SU-DHL-6 (cell line): ENCODE results near the gene ZMAT3.

Experiments
- H2AFZ ChIP-seq: fragments of 200-600 bp; sonication (generic); 2 replicates; pipeline ENCODE4 v1.6.1; 2014; ENCODE audit warnings: low read depth, mild to moderate bottlenecking, moderate library complexity, mixed read lengths, antibody characterized with exemption, low read length; ENCODE audit not compliant: severe bottlenecking
- H3F3A ChIP-seq: fragments of 200-600 bp; shearing (Covaris generic); 2 replicates; pipeline ENCODE4 v1.6.0; 2016; ENCODE audit warnings: antibody characterized with exemption, mild to moderate bottlenecking; ENCODE audit not compliant: insufficient read depth
- H3K27ac ChIP-seq: fragments of 200-600 bp; sonication (generic); 2 replicates; pipeline ENCODE4 v1.5.1; 2016; ENCODE audit warnings: low read depth, mild to moderate bottlenecking, low read length, moderate library complexity, mixed read lengths
- H3K27me3 ChIP-seq: fragments of 200-600 bp; sonication (generic), shearing (Covaris generic); 2 replicates; pipeline ENCODE4 v1.6.0; 2014; ENCODE audit warnings: mild to moderate bottlenecking, low read length
- H3K36me3 ChIP-seq: fragments of 200-600 bp; sonication (generic); 2 replicates; pipeline ENCODE4 v1.6.1; 2014; ENCODE audit warnings: mild to moderate bottlenecking, low read length, mixed read lengths
- H3K4me2 ChIP-seq: fragments of 300-600, 200-600 bp; shearing (Covaris generic), sonication (generic); 2 replicates; pipeline ENCODE4 v1.6.0; 2014; ENCODE audit warnings: low read length, low read depth, mild to moderate bottlenecking; ENCODE audit not compliant: poor library complexity, severe bottlenecking
- H3K4me3 ChIP-seq: fragments of 200-600 bp; sonication (generic); 2 replicates; pipeline ENCODE4 v1.5.1; 2014; ENCODE audit warnings: antibody characterized with exemption, low read length, mild to moderate bottlenecking, mixed read lengths; ENCODE audit not compliant: insufficient read depth, poor library complexity, severe bottlenecking
- H3K79me2 ChIP-seq: fragments of 200-600 bp; sonication (generic); 2 replicates; pipeline ENCODE4 v1.6.1; 2014; ENCODE audit warnings: mild to moderate bottlenecking, low read length, moderate library complexity; ENCODE audit not compliant: insufficient read depth
- H3K9ac ChIP-seq: fragments of 200-600 bp; sonication (generic); 2 replicates; pipeline ENCODE4 v1.7.0; 2014; ENCODE audit warnings: mild to moderate bottlenecking, low read length
- H3K9me2 ChIP-seq: fragments of 200-600 bp; sonication (generic); replicated peaks from 2 replicates; pipeline ENCODE4 v1.6.1; 2014; ENCODE audit warnings: low read length; ENCODE audit not compliant: insufficient read depth
- H3K9me3 ChIP-seq: fragments of 200-600 bp; sonication (generic); 2 replicates; pipeline ENCODE4 v1.6.1; 2014; ENCODE audit warnings: low read length, mixed read lengths; ENCODE audit not compliant: insufficient read depth
- H4K20me1 ChIP-seq: fragments of 200-600 bp; sonication (generic); 2 replicates; pipeline ENCODE4 v1.6.1; 2014; ENCODE audit warnings: low read depth, mild to moderate bottlenecking, antibody characterized with exemption, low read length, moderate library complexity, mixed read lengths
- CTCF ChIP-seq: fragments of 200-600 bp; sonication (generic); IDR thresholded peaks from one replicate; pipeline ENCODE4 v1.5.1; 2017; ENCODE audit warnings: antibody characterized with exemption, mild to moderate bottlenecking, low read length, moderate library complexity; ENCODE audit not compliant: insufficient read depth, poor library complexity, severe bottlenecking
- EZH2phosphoT487 ChIP-seq: fragments of 200-600 bp; sonication (generic), shearing (Covaris generic); conservative IDR thresholded peaks from 2 replicates; pipeline ENCODE4 v1.6.1; 2018; ENCODE audit warnings: mild to moderate bottlenecking, antibody characterized with exemption, low read length, moderate library complexity, mixed read lengths

Gene ZMAT3

GRCh38 chr3:179091113-179091512 lies 19.5 kb upstream of the ZMAT3 start:
- Histone ChIP-seq H3K36me3 (no peaks in the 10 kb centered on the region), H3K27ac (no peak overlapping the region), H3F3A (no peaks in the 10 kb centered on the region), H3K4me3 (no peak overlapping the region), H3K4me2 (no peak overlapping the region), H3K9me3 (no peaks in the 10 kb centered on the region), H4K20me1 (no peaks in the 10 kb centered on the region), H3K27me3 (no peaks in the 10 kb centered on the region), H2AFZ (no peak overlapping the region), H3K79me2 (no peaks in the 10 kb centered on the region), H3K9ac (no peak overlapping the region), H3K9me2 (no peaks in the 10 kb centered on the region)
- TF ChIP-seq EZH2phosphoT487 (no peak), CTCF (no peak)

GRCh38 chr3:179088306-179088705 lies 16.7 kb upstream of the ZMAT3 start:
- peak overlapping the region; percentile 72 for H2AFZ ChIP-seq
- H3K9ac ChIP-seq = no peak overlapping the region

GRCh38 chr3:179083977-179084376 lies 12.4 kb upstream of the ZMAT3 start:
- no peak overlapping the region for H3K4me3 ChIP-seq
- H4K20me1 ChIP-seq = no peaks in the 10 kb centered on the region
- H3K9ac ChIP-seq = no peak overlapping the region
- no peaks in the 10 kb centered on the region for H3K36me3 ChIP-seq
- H2AFZ ChIP-seq = peak overlapping the region; percentile 64
- no peaks in the 10 kb centered on the region for H3K27me3 ChIP-seq
- no peak overlapping the region for H3K27ac ChIP-seq
- H3K79me2 ChIP-seq = no peaks in the 10 kb centered on the region
- H3K9me3 ChIP-seq = no peaks in the 10 kb centered on the region
- H3F3A ChIP-seq = no peaks in the 10 kb centered on the region
- no peaks in the 10 kb centered on the region for H3K9me2 ChIP-seq
- peak overlapping the region; percentile 24 for H3K4me2 ChIP-seq
- no peak for TF ChIP-seq CTCF

More at GRCh38 chr3:179088306-179088705, 16.7 kb upstream of the ZMAT3 start:
- Histone ChIP-seq H3K9me3 (no peaks in the 10 kb centered on the region), H3K36me3 (no peaks in the 10 kb centered on the region), H3K4me3 (no peak overlapping the region), H4K20me1 (no peaks in the 10 kb centered on the region), H3K27ac (no peak overlapping the region), H3K79me2 (no peaks in the 10 kb centered on the region), H3F3A (no peaks in the 10 kb centered on the region), H3K4me2 (no peak overlapping the region), H3K27me3 (no peaks in the 10 kb centered on the region), H3K9me2 (no peaks in the 10 kb centered on the region)
- TF ChIP-seq CTCF = no peak
- TF ChIP-seq EZH2phosphoT487 = no peak

- H3K27ac ChIP-seq = no peak overlapping the region
- no peaks in the 10 kb centered on the region for H3K9me3 ChIP-seq
- TF ChIP-seq EZH2phosphoT487 (no peak), CTCF (no peak)
- H3K79me2 ChIP-seq = no peaks in the 10 kb centered on the region
- H3K27me3 ChIP-seq = no peaks in the 10 kb centered on the region
- no peak overlapping the region for H3K9ac ChIP-seq
- H3K4me3 ChIP-seq = no peak overlapping the region
- no peaks in the 10 kb centered on the region for H3K9me2 ChIP-seq
- no peak overlapping the region for H3K4me2 ChIP-seq
- H4K20me1 ChIP-seq = no peaks in the 10 kb centered on the region
- H2AFZ ChIP-seq = no peak overlapping the region
- no peaks in the 10 kb centered on the region for H3F3A ChIP-seq
- H3K36me3 ChIP-seq = no peaks in the 10 kb centered on the region
Measured at GRCh38 chr3:179082416-179082815, 10.8 kb upstream of the ZMAT3 start.
